Measurements from ENCODE around the gene PSPH.

GRCh38 chr7:55965805-55966421, 85.3 kb downstream of the PSPH start:
- TF ChIP-seq ZFX (IDR thresholded peaks at IDR 0.05) (no peak), CTCF (conservative IDR thresholded peaks at IDR 0.05) (no peak)
